IMR-90 (cell line): ENCODE data around the gene LAMB1. TPM values are rescaled to one million over a fixed set of nuclear protein-coding genes. Genes with fewer than 3 reads are reported as not detected.
A peak's percentile ranks its signal among the peaks of the same experiment; 100 is the strongest.

ENCODE experiments used
- ATAC-seq: fragments of 200-7000 bp; cut with Tn5 transposase; 2 replicates; pipeline ENCODE4 v1.9.1; 2020; ENCODE audit warnings: low read depth, mild to moderate bottlenecking, moderate library complexity
- BruUV-seq: library from RNA; stranded (reverse); fragments of 400-500 nt; replicated peaks from 2 replicates; lab custom pipeline; 2021; lab: Mats Ljungman, UMichigan
- CTCF ChIA-PET: fragments of 300-600 bp; formaldehyde crosslinking; extraction: SDS; loops from one replicate; lab custom pipeline; 2021; ENCODE audit warnings: antibody characterized with exemption; lab: Yijun Ruan, JAX
- POLR2A ChIA-PET: fragments of 300-600 bp; sonication (Branson Sonifier 250); formaldehyde crosslinking; loops from one replicate; lab custom pipeline; 2022; ENCODE audit warnings: antibody characterized with exemption; ENCODE audit not compliant: unreplicated experiment; lab: Charles Lee
- DNase-seq: peaks from one replicate; pipeline ENCODE4 v3.0.0; 2013
- H2AFZ ChIP-seq: replicated peaks from 2 replicates; pipeline ENCODE3; 2013; ENCODE audit warnings: low read length, mild to moderate bottlenecking; ENCODE audit not compliant: poor library complexity
- H2AK5ac ChIP-seq: 2 replicates; pipeline ENCODE4 v1.6.1; 2013; ENCODE audit warnings: low read depth, low read length, inconsistent platforms
- H2AK9ac ChIP-seq: replicated peaks from 2 replicates; pipeline ENCODE3; 2013; ENCODE audit warnings: mild to moderate bottlenecking, low read depth, low read length, moderate library complexity; ENCODE audit not compliant: poor library complexity
- H2BK120ac ChIP-seq: 2 replicates; pipeline ENCODE4 v1.6.1; 2013; ENCODE audit warnings: low read depth, low read length, inconsistent platforms
- H2BK15ac ChIP-seq: 3 replicates; pipeline ENCODE4 v1.6.1; 2013; ENCODE audit warnings: low read depth, low read length, inconsistent platforms
- H2BK20ac ChIP-seq: 2 replicates; pipeline ENCODE4 v1.6.1; 2013; ENCODE audit warnings: low read depth, mild to moderate bottlenecking, inconsistent platforms, low read length, moderate library complexity
- H2BK5ac ChIP-seq: 2 replicates; pipeline ENCODE4 v1.6.1; 2013; ENCODE audit warnings: mild to moderate bottlenecking, low read depth, low read length, inconsistent platforms; ENCODE audit not compliant: poor library complexity, severe bottlenecking
- H3K14ac ChIP-seq: replicated peaks from 2 replicates; pipeline ENCODE4 v1.6.1; 2013; ENCODE audit warnings: low read depth, low read length, inconsistent platforms
- H3K18ac ChIP-seq: 2 replicates; pipeline ENCODE4 v1.6.1; 2013; ENCODE audit warnings: low read depth, low read length, control low read depth
- H3K23ac ChIP-seq: 2 replicates; pipeline ENCODE4 v1.6.1; 2013; ENCODE audit warnings: low read depth, low read length, inconsistent platforms
- H3K27ac ChIP-seq: 2 replicates; pipeline ENCODE4 v1.5.1; 2013; ENCODE audit warnings: mild to moderate bottlenecking, control low read depth, low read length; ENCODE audit not compliant: insufficient read depth
- H3K27me3 ChIP-seq: 2 replicates; pipeline ENCODE4 v1.6.1; 2013; ENCODE audit warnings: low read length; ENCODE audit not compliant: control insufficient read depth, insufficient read depth
- H3K36me3 ChIP-seq: 2 replicates; pipeline ENCODE4 v1.6.1; 2013; ENCODE audit warnings: low read length, mixed read lengths; ENCODE audit not compliant: control insufficient read depth, insufficient read depth
- H3K4ac ChIP-seq: 2 replicates; pipeline ENCODE4 v1.6.1; 2013; ENCODE audit warnings: low read depth, low read length, inconsistent platforms
- H3K4me1 ChIP-seq: 2 replicates; pipeline ENCODE4 v1.6.1; 2013; ENCODE audit warnings: low read length, mixed read lengths; ENCODE audit not compliant: control insufficient read depth, insufficient read depth
- H3K4me2 ChIP-seq: 2 replicates; pipeline ENCODE4 v1.6.1; 2013; ENCODE audit warnings: low read depth, mild to moderate bottlenecking, control low read depth, low read length, moderate library complexity
- H3K4me3 ChIP-seq: 2 replicates; pipeline ENCODE4 v1.5.1; 2013; ENCODE audit warnings: low read depth, mild to moderate bottlenecking, control low read depth, low read length, moderate library complexity; ENCODE audit not compliant: insufficient read depth
- H3K56ac ChIP-seq: 2 replicates; pipeline ENCODE4 v1.6.1; 2013; ENCODE audit warnings: low read length, inconsistent platforms; ENCODE audit not compliant: insufficient read depth; ENCODE audit errors: extremely low read depth
- H3K79me1 ChIP-seq, 2 experiments: 2 replicates each; pipeline ENCODE4 v1.6.1; 2013; ENCODE audit warnings: low read length in 2 of 2, inconsistent platforms in 1 of 2, low read depth in 1 of 2
- H3K9ac ChIP-seq: 2 replicates; pipeline ENCODE4 v1.6.1; 2013; ENCODE audit warnings: low read depth, low read length, control low read depth
- H3K9me1 ChIP-seq: 2 replicates; pipeline ENCODE4 v1.6.1; 2013; ENCODE audit warnings: low read length, inconsistent platforms; ENCODE audit not compliant: insufficient read depth
- H3K9me3 ChIP-seq: 2 replicates; pipeline ENCODE4 v1.6.1; 2013; ENCODE audit warnings: low read length; ENCODE audit not compliant: control insufficient read depth, insufficient read depth
- H4K20me1 ChIP-seq: 2 replicates; pipeline ENCODE4 v1.6.1; 2013; ENCODE audit warnings: low read length, inconsistent platforms; ENCODE audit not compliant: insufficient read depth
- H4K5ac ChIP-seq: 2 replicates; pipeline ENCODE4 v1.6.1; 2013; ENCODE audit warnings: mild to moderate bottlenecking, low read depth, low read length, control low read depth
- H4K8ac ChIP-seq, 2 experiments: 2 replicates each; pipeline ENCODE4 v1.6.1; 2013; ENCODE audit warnings: low read depth in 2 of 2, low read length in 2 of 2, control low read depth in 1 of 2, inconsistent platforms in 1 of 2
- H4K91ac ChIP-seq: 2 replicates; pipeline ENCODE4 v1.6.1; 2013; ENCODE audit warnings: low read depth, low read length, inconsistent platforms; ENCODE audit not compliant: insufficient read depth
- CTCF ChIP-seq: conservative IDR thresholded peaks from 2 replicates; pipeline ENCODE4 v1.5.1; 2012; ENCODE audit warnings: mild to moderate bottlenecking, low read depth, low read length, improper control_type of control experiment
- FOS ChIP-seq: fragments of 150-350 bp; IDR thresholded peaks from 2 replicates; pipeline ENCODE4 v1.6.1; 2016; ENCODE audit warnings: low read depth, low read length
- MAFK ChIP-seq: IDR thresholded peaks from 2 replicates; pipeline ENCODE4 v1.6.1; 2012; ENCODE audit warnings: low read depth, low read length, improper control_type of control experiment
- MAZ ChIP-seq: IDR thresholded peaks from 2 replicates; pipeline ENCODE4 v1.6.1; 2012; ENCODE audit warnings: low read depth, mild to moderate bottlenecking, low read length, improper control_type of control experiment, moderate library complexity, borderline replicate concordance
- MXI1 ChIP-seq: IDR thresholded peaks from 2 replicates; pipeline ENCODE4 v1.6.1; 2012; ENCODE audit warnings: low read depth, mild to moderate bottlenecking, low read length, moderate library complexity, borderline replicate concordance
- NFE2L2 ChIP-seq: fragments of 150-350 bp; IDR thresholded peaks from 2 replicates; pipeline ENCODE4 v1.6.1; 2016; ENCODE audit warnings: low read depth, mild to moderate bottlenecking, low read length
- POLR2A ChIP-seq: IDR thresholded peaks from 2 replicates; pipeline ENCODE4 v1.6.1; 2012; ENCODE audit warnings: mild to moderate bottlenecking, low read depth, low read length
- RAD21 ChIP-seq: IDR thresholded peaks from 2 replicates; pipeline ENCODE4 v1.6.1; 2012; ENCODE audit warnings: low read length, improper control_type of control experiment
- RCOR1 ChIP-seq: IDR thresholded peaks from 2 replicates; pipeline ENCODE4 v1.6.1; 2012; ENCODE audit warnings: mild to moderate bottlenecking, low read length, improper control_type of control experiment; ENCODE audit not compliant: insufficient replicate concordance
- RFX5 ChIP-seq: IDR thresholded peaks from 2 replicates; pipeline ENCODE4 v1.8.0; 2012; ENCODE audit warnings: low read depth, mild to moderate bottlenecking, low read length, moderate library complexity
- dilution Hi-C: fragments of 300-500 bp; cut with HindIII; formaldehyde crosslinking; loops from one replicate; pipeline ENCODE4 v1.14.3; 2018; ENCODE audit warnings: low sequenced_read_pairs; ENCODE audit not compliant: unreplicated experiment
- in situ Hi-C: fragments of 300-500 bp; cut with MboI; formaldehyde crosslinking; loops from 3 replicates; pipeline ENCODE4 v1.14.3; 2019; ENCODE audit warnings: low sequenced_read_pairs, inconsistent platforms, mixed read lengths
- intact Hi-C: fragments of 100-400 bp; cut with micrococcal nuclease; formaldehyde crosslinking; loops from 2 replicates; pipeline ENCODE4 v1.10.0; 2022
- polyA plus RNA-seq, 3 experiments: library from polyadenylated mRNA; depleted of rRNA; stranded (reverse); fragments of >200 nt; gene quantifications; 2 replicates each; pipeline ENCODE4 v1.2.3, GENCODE V29; 2012; ENCODE audit warnings: low replicate concordance in 1 of 3
- total RNA-seq: library from RNA; depleted of rRNA; stranded (reverse); fragments of >200 nt; gene quantifications from 2 replicates; pipeline ENCODE4 v1.2.3, GENCODE V29; 2012

LAMB1 gene
- total and polyA plus RNA-seq, 2 of the 4 experiments (the other 2 are of a cell fraction): 114 to 117 TPM

GRCh38 chr7:107902381-107902780 lies 100.6 kb downstream of the LAMB1 start:
- H3K79me1 ChIP-seq: peaks cover 7 to 38% of the 10 kb centered on the region in 2 experiments; a peak in 3 of 4 replicates
- H2BK15ac ChIP-seq: no peak overlapping the region
- H2AFZ ChIP-seq: no peak overlapping the region
- H3K27ac ChIP-seq: no peak overlapping the region
- H4K8ac ChIP-seq: no peak overlapping the region
- H3K23ac ChIP-seq: no peak overlapping the region
- H2BK120ac ChIP-seq: no peak overlapping the region
- ChIA-PET POLR2A (no interaction called here), CTCF (no interaction called here)
- H4K91ac ChIP-seq: no peak overlapping the region
- dilution Hi-C loops (no loop called here), in situ Hi-C loops (no loop called here), intact Hi-C loops (no loop called here)
- H3K9me1 ChIP-seq: no peaks in the 10 kb centered on the region
- no peak overlapping the region for H3K4ac ChIP-seq
- no peak overlapping the region for H3K14ac ChIP-seq
- no peak overlapping the region for H2BK5ac ChIP-seq
- no peaks in the 10 kb centered on the region for H3K9me3 ChIP-seq
- no TSS peak for BruUV-seq
- no peak overlapping the region for H2AK5ac ChIP-seq
- no peak overlapping the region for H3K18ac ChIP-seq
- no peak overlapping the region for H2AK9ac ChIP-seq
- no peak overlapping the region for H3K9ac ChIP-seq
- H3K56ac ChIP-seq: no peak overlapping the region
- H3K36me3 ChIP-seq: peaks cover 8% of the 10 kb centered on the region
- ATAC-seq: peak; percentile 49; the same call in 1 of the 2 replicates
- TF ChIP-seq MAFK (no peak), NFE2L2 (no peak), FOS (no peak), RAD21 (no peak), RCOR1 (no peak), RFX5 (no peak), MAZ (no peak), POLR2A (no peak), CTCF (no peak), MXI1 (no peak)
- no peak overlapping the region for H2BK20ac ChIP-seq
- peaks cover 9% of the 10 kb centered on the region; the same call in 1 of the 2 replicates for H4K20me1 ChIP-seq
- no peak overlapping the region for H4K5ac ChIP-seq
- no peak overlapping the region for H3K4me3 ChIP-seq
- no peak for DNase-seq
- H3K4me2 ChIP-seq: peak overlapping the region; percentile 87
- peaks cover 2% of the 10 kb centered on the region for H3K4me1 ChIP-seq
- no peaks in the 10 kb centered on the region for H3K27me3 ChIP-seq
